Measurements from ENCODE around the gene AGMO. TPM values are rescaled to one million over a fixed set of nuclear protein-coding genes. Genes with fewer than 3 reads are reported as not detected.

The AGMO gene
- total RNA-seq = not detected in 2 replicates

DNA sequence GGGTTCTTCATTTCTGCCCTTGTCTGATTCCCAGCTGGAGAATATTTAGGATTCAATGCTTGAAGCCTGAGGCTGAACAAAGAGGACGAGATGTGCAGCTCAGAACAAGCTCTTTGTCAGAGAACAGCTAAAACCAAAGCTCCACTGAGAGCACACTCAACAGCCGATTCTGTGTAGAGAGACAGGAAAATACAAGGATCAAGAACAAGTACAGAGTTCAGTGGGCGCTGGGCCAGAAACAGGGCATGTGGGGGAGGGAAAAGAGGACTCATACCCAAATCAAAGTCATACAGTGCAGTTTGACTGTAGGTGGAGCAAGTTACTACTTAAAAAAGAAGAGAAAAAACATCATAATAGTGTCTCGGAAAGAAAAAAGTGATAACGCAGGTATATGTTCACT, at the start of gene AGMO:
TSS of gene AGMO (minus strand) at position 181 of the 400 bp plus-strand sequence.
- TF ChIP-seq, protein P1, sequence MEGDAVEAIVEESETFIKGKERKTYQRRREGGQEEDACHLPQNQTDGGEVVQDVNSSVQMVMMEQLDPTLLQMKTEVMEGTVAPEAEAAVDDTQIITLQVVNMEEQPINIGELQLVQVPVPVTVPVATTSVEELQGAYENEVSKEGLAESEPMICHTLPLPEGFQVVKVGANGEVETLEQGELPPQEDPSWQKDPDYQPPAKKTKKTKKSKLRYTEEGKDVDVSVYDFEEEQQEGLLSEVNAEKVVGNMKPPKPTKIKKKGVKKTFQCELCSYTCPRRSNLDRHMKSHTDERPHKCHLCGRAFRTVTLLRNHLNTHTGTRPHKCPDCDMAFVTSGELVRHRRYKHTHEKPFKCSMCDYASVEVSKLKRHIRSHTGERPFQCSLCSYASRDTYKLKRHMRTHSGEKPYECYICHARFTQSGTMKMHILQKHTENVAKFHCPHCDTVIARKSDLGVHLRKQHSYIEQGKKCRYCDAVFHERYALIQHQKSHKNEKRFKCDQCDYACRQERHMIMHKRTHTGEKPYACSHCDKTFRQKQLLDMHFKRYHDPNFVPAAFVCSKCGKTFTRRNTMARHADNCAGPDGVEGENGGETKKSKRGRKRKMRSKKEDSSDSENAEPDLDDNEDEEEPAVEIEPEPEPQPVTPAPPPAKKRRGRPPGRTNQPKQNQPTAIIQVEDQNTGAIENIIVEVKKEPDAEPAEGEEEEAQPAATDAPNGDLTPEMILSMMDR (conservative IDR thresholded peaks at IDR 0.05; ENCODE audit: low read depth, low read length) = peak; percentile 36
- peak; percentile 31 for DNase-seq (ENCODE audit: low read depth)
- peak within 1 kb of the TSS; percentile 44 for H3K4me3 ChIP-seq (ENCODE audit: low read depth, low read length)

DNA sequence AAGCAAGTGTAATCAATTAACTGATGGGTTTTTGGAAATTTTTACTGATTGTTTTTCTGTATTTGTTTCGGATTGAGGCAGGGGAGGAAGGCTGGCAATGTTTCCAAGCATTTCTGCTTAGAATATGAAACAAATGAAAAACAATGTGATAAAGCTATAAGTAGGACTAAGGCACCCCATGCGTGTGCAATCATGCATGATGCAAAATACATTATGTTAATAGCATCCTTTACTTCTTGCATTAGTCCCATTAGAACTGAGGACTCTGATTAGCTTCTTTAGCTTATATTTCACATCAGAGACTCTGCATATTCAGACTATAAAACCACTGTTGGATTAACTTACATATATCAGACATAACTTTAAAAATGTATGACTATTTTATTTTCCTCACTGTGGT, 48.7 kb upstream of the AGMO start:
- TF ChIP-seq, protein P1 (conservative IDR thresholded peaks at IDR 0.05; ENCODE audit: low read depth, low read length) = no peak
- H3K4me3 ChIP-seq (ENCODE audit: low read depth, low read length) = no peak overlapping the region
- DNase-seq (ENCODE audit: low read depth) = no peak

DNA sequence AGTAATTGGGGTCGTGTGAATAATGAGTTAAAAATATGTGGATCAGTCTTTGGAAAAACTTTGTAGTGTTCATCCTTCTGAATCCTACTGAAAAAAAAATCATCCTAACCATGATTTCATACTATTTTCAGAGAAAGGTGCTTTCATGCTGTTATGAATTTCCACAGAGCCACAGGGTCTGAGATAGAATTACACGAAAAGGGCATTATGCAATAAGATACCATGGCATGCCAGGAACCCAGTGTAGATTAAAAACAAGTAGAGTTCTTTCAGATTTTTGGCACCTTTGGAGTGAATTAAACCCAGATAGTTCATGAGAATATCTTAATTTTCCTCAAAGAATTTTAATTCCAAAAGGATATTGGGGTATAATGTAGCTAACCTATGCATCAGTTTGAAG, 47.5 kb upstream of the AGMO start:
- H3K4me3 ChIP-seq (ENCODE audit: low read depth, low read length) = no peak overlapping the region
- TF ChIP-seq, protein P1 (conservative IDR thresholded peaks at IDR 0.05; ENCODE audit: low read depth, low read length) = no peak
- DNase-seq (ENCODE audit: low read depth) = no peak

DNA sequence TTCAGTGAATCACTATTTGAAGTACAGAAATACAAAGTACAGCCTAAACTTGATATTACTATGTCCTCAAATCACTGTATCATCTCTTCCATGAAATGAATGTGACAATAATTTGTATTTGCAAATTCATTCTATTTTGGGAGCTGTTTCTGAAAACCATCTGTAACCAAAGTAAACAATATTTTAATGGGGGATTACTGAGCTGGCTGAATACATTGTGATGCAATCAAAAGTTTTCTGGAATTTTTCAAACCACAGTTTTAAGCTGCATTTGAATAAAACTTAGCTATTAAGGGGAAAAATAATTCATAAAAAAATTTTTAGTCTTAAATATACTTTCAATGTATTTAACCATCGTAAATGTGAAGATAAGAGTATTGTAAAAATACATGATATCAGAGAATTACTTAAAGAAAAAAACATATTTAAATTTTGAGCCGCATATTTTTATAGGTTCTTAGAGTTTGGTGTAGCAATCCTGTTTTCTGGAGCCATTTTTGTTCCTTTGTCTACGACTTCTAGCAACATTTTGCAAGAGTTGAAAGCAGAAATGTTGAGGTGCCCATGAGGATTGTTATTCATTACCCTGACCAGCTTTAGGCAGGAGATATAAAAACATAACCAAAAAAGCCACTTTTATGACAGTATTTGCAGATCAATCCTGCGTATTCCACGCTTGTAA, 45.9 kb upstream of the AGMO start:
- no peak overlapping the region for H3K4me3 ChIP-seq (ENCODE audit: low read depth, low read length)
- no peak for DNase-seq (ENCODE audit: low read depth)
- TF ChIP-seq, protein P1 (conservative IDR thresholded peaks at IDR 0.05; ENCODE audit: low read depth, low read length) = no peak

DNA sequence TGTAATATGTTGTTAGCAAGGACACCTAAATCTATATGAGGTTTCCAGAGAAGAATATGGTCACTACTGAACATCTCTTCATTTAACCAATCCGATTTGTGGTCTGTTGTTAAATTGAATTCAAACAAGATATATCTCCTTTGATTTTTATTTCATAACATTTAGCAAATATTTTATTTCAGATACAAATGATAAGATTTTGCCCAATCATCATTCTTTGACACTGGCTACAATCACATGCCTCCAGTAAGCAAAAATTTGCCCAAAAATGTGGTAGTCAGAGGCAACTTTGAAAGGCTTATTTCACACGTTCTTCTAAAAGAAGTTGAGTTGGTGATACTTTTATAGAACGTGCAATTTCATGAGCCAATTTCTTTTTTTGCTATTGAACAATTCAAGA, 44.7 kb upstream of the AGMO start:
- DNase-seq (ENCODE audit: low read depth) = no peak
- H3K4me3 ChIP-seq (ENCODE audit: low read depth, low read length) = no peak overlapping the region
- TF ChIP-seq, protein P1 (conservative IDR thresholded peaks at IDR 0.05; ENCODE audit: low read depth, low read length) = no peak

DNA sequence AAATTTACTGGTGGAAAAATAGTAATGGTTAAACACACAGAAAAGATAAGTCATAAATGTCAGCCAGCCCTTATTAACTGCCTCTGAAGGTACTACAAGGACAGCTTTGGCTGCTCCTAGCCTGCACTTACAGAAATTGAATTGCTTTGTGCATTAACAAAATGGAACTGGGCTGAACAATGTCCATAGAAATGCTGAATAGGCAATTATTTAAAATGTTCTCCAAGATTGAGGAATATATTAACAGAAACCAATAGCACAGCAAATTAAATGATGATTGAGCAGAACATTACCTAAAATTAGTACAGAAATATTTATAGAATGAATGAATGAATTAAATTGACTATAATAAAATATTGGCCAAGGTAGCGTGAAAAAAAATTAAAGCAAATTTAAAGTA, 42.4 kb upstream of the AGMO start:
- H3K4me3 ChIP-seq (ENCODE audit: low read depth, low read length) = no peak overlapping the region
- TF ChIP-seq, protein P1 (conservative IDR thresholded peaks at IDR 0.05; ENCODE audit: low read depth, low read length) = no peak
- DNase-seq (ENCODE audit: low read depth) = no peak

DNA sequence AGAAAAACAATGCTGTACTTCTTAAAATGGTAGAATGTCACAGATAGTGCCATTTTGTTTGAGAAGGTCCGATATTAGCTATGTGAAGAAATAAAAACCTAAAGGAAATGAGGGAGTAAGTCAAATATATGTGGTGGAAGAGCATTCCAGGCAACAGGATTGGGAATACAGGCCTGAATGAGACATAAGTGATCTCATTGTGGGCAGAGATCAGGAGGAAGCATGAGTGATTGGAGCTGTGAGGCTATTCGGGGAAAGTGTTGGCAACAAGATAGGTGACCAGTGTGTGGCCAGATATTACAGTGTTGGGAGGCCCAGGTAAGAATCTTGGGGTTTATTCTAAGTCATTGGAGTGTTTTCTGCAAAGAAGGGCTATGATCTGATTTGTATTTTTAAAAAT, 41.3 kb upstream of the AGMO start:
- no peak overlapping the region for H3K4me3 ChIP-seq (ENCODE audit: low read depth, low read length)
- peak; percentile 7 for DNase-seq (ENCODE audit: low read depth)
- TF ChIP-seq, protein P1 (conservative IDR thresholded peaks at IDR 0.05; ENCODE audit: low read depth, low read length) = no peak
